Measurements from ENCODE around the gene PPP1R3G. TPM values are rescaled to one million over a fixed set of nuclear protein-coding genes. Genes with fewer than 3 reads are reported as not detected.

The PPP1R3G gene
- total RNA-seq, 1 experiment from 2014 or later = 0.15 TPM

DNA sequence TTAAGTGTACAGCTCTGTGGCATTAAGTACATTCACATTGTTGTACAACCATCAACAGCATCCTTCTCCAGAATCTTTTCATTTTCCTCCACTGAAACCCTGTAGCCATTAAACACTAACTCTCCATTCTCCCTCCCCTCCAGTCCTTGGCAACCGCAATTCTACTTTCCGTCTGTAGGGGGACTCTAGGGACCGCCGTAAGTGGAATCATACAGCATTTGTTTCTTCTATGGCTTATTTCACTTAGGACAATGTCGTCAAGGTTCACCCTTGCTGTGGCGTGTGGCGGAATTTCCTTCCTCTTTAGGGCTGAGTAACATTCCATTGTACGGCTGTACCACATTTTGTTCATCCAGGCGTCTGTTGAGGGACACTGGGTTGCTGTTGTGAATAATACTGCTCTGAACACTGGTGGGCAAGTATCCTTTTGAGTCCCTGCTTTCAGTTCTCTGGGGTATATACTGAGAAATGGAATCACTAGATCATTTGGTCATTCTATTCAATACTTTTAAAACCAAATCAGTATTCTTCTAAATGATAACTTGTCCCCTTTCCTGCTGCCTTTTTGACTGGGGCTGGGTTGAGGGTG is 50.7 kb downstream of the PPP1R3G start:
- no peaks in the 10 kb centered on the region for H3K36me3 Mint-ChIP-seq
- H3K27ac Mint-ChIP-seq = peak overlapping the region; percentile 25
- peaks cover 2% of the 10 kb centered on the region; the same call in 1 of the 2 replicates for H3K27me3 Mint-ChIP-seq (ENCODE audit: low read depth)
- CTCF ChIA-PET = interaction anchor here (1.0 kb wide), 2 partner anchors 8 to 79 kb away, joined by 5 to 7 read pairs; no protein-coding TSS in a partner anchor
- peak; percentile 63 for DNase-seq (ENCODE audit: low spot score)
- H3K4me1 Mint-ChIP-seq = peaks cover 63% of the 10 kb centered on the region
- TF ChIP-seq FOXP1 (CRISPR knock-in tag; IDR thresholded peaks at IDR 0.05; ENCODE audit: borderline replicate concordance) = no peak
- TF ChIP-seq, protein P1, sequence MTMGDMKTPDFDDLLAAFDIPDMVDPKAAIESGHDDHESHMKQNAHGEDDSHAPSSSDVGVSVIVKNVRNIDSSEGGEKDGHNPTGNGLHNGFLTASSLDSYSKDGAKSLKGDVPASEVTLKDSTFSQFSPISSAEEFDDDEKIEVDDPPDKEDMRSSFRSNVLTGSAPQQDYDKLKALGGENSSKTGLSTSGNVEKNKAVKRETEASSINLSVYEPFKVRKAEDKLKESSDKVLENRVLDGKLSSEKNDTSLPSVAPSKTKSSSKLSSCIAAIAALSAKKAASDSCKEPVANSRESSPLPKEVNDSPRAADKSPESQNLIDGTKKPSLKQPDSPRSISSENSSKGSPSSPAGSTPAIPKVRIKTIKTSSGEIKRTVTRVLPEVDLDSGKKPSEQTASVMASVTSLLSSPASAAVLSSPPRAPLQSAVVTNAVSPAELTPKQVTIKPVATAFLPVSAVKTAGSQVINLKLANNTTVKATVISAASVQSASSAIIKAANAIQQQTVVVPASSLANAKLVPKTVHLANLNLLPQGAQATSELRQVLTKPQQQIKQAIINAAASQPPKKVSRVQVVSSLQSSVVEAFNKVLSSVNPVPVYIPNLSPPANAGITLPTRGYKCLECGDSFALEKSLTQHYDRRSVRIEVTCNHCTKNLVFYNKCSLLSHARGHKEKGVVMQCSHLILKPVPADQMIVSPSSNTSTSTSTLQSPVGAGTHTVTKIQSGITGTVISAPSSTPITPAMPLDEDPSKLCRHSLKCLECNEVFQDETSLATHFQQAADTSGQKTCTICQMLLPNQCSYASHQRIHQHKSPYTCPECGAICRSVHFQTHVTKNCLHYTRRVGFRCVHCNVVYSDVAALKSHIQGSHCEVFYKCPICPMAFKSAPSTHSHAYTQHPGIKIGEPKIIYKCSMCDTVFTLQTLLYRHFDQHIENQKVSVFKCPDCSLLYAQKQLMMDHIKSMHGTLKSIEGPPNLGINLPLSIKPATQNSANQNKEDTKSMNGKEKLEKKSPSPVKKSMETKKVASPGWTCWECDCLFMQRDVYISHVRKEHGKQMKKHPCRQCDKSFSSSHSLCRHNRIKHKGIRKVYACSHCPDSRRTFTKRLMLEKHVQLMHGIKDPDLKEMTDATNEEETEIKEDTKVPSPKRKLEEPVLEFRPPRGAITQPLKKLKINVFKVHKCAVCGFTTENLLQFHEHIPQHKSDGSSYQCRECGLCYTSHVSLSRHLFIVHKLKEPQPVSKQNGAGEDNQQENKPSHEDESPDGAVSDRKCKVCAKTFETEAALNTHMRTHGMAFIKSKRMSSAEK (CRISPR knock-in tag; IDR thresholded peaks at IDR 0.05; ENCODE audit: borderline replicate concordance) = no peak
- TF ChIP-seq, protein P2, sequence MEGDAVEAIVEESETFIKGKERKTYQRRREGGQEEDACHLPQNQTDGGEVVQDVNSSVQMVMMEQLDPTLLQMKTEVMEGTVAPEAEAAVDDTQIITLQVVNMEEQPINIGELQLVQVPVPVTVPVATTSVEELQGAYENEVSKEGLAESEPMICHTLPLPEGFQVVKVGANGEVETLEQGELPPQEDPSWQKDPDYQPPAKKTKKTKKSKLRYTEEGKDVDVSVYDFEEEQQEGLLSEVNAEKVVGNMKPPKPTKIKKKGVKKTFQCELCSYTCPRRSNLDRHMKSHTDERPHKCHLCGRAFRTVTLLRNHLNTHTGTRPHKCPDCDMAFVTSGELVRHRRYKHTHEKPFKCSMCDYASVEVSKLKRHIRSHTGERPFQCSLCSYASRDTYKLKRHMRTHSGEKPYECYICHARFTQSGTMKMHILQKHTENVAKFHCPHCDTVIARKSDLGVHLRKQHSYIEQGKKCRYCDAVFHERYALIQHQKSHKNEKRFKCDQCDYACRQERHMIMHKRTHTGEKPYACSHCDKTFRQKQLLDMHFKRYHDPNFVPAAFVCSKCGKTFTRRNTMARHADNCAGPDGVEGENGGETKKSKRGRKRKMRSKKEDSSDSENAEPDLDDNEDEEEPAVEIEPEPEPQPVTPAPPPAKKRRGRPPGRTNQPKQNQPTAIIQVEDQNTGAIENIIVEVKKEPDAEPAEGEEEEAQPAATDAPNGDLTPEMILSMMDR (IDR thresholded peaks at IDR 0.05) = peak; percentile 85
- TF ChIP-seq, protein P3, sequence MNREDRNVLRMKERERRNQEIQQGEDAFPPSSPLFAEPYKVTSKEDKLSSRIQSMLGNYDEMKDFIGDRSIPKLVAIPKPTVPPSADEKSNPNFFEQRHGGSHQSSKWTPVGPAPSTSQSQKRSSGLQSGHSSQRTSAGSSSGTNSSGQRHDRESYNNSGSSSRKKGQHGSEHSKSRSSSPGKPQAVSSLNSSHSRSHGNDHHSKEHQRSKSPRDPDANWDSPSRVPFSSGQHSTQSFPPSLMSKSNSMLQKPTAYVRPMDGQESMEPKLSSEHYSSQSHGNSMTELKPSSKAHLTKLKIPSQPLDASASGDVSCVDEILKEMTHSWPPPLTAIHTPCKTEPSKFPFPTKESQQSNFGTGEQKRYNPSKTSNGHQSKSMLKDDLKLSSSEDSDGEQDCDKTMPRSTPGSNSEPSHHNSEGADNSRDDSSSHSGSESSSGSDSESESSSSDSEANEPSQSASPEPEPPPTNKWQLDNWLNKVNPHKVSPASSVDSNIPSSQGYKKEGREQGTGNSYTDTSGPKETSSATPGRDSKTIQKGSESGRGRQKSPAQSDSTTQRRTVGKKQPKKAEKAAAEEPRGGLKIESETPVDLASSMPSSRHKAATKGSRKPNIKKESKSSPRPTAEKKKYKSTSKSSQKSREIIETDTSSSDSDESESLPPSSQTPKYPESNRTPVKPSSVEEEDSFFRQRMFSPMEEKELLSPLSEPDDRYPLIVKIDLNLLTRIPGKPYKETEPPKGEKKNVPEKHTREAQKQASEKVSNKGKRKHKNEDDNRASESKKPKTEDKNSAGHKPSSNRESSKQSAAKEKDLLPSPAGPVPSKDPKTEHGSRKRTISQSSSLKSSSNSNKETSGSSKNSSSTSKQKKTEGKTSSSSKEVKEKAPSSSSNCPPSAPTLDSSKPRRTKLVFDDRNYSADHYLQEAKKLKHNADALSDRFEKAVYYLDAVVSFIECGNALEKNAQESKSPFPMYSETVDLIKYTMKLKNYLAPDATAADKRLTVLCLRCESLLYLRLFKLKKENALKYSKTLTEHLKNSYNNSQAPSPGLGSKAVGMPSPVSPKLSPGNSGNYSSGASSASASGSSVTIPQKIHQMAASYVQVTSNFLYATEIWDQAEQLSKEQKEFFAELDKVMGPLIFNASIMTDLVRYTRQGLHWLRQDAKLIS (CRISPR knock-in tag; IDR thresholded peaks at IDR 0.05; ENCODE audit: borderline replicate concordance) = no peak
- TF ChIP-seq, protein P4, sequence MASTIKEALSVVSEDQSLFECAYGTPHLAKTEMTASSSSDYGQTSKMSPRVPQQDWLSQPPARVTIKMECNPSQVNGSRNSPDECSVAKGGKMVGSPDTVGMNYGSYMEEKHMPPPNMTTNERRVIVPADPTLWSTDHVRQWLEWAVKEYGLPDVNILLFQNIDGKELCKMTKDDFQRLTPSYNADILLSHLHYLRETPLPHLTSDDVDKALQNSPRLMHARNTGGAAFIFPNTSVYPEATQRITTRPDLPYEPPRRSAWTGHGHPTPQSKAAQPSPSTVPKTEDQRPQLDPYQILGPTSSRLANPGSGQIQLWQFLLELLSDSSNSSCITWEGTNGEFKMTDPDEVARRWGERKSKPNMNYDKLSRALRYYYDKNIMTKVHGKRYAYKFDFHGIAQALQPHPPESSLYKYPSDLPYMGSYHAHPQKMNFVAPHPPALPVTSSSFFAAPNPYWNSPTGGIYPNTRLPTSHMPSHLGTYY (CRISPR knock-in tag; IDR thresholded peaks at IDR 0.05) = no peak
- TF ChIP-seq, protein P5, sequence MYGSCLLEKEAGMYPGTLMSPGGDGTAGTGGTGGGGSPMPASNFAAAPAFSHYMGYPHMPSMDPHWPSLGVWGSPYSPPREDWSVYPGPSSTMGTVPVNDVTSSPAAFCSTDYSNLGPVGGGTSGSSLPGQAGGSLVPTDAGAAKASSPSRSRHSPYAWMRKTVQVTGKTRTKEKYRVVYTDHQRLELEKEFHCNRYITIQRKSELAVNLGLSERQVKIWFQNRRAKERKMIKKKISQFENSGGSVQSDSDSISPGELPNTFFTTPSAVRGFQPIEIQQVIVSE (CRISPR knock-in tag; IDR thresholded peaks at IDR 0.05; ENCODE audit: borderline replicate concordance) = no peak
- TF ChIP-seq MYBL2 (CRISPR knock-in tag; IDR thresholded peaks at IDR 0.05) = no peak
- TF ChIP-seq FOXK1 (CRISPR knock-in tag; IDR thresholded peaks at IDR 0.05) = no peak
- H3K9me3 Mint-ChIP-seq = no peaks in the 10 kb centered on the region
- POLR2A ChIA-PET = no interaction called here
- H3K4me3 Mint-ChIP-seq = no peak overlapping the region
- ATAC-seq = peak; percentile 61

DNA sequence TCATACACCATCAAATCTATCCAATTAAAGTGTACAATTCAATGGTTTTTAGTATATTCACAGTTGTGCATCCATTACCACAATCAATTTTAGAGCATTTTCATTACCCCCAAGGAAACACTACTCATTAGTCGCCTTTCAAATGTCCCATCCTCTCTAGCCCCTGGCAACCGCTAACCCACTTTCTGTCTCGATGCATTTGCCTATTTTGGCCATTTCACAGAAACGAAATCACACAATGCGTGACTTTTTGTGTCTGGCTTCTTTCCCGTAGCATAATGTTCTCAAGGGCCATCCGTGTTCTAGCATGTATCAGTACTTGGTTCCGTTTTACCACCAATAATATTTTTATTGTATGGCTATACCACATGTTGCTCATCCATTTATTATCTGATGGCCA is 51.7 kb downstream of the PPP1R3G start:
- no peaks in the 10 kb centered on the region for H3K9me3 Mint-ChIP-seq
- POLR2A ChIA-PET = no interaction called here

More for the DNA sequence above, 51.7 kb downstream of the PPP1R3G start:
- Mint-ChIP-seq H3K27ac (no peak overlapping the region), H3K36me3 (no peaks in the 10 kb centered on the region), H3K4me3 (no peak overlapping the region), H3K4me1 (peaks cover 53% of the 10 kb centered on the region), H3K27me3 (ENCODE audit: low read depth) (peaks cover 2% of the 10 kb centered on the region; the same call in 1 of the 2 replicates)
- TF ChIP-seq, protein P6, sequence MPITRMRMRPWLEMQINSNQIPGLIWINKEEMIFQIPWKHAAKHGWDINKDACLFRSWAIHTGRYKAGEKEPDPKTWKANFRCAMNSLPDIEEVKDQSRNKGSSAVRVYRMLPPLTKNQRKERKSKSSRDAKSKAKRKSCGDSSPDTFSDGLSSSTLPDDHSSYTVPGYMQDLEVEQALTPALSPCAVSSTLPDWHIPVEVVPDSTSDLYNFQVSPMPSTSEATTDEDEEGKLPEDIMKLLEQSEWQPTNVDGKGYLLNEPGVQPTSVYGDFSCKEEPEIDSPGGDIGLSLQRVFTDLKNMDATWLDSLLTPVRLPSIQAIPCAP (CRISPR knock-in tag; IDR thresholded peaks at IDR 0.05) = no peak
- TF ChIP-seq, protein P7, sequence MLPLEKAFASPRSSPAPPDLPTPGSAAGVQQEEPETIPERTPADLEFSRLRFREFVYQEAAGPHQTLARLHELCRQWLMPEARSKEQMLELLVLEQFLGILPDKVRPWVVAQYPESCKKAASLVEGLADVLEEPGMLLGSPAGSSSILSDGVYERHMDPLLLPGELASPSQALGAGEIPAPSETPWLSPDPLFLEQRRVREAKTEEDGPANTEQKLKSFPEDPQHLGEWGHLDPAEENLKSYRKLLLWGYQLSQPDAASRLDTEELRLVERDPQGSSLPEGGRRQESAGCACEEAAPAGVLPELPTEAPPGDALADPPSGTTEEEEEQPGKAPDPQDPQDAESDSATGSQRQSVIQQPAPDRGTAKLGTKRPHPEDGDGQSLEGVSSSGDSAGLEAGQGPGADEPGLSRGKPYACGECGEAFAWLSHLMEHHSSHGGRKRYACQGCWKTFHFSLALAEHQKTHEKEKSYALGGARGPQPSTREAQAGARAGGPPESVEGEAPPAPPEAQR (CRISPR knock-in tag; IDR thresholded peaks at IDR 0.05) = no peak
- no peak for DNase-seq (ENCODE audit: low spot score)
- CTCF ChIA-PET = interaction anchor here (0.5 to 1.2 kb wide), 2 partner anchors 27 to 80 kb away, joined by 3 read pairs; no protein-coding TSS in a partner anchor
- ATAC-seq = no peak
